Stimulated activated CD8-positive, alpha-beta memory T cell treated with anti-CD3 and anti-CD28 coated beads, Interleukin-7, amount 100 ng/mL, for 1 hour (primary cell): Measurements from ENCODE around the gene SLC16A6.
"Not testable (repeated sequence)": the region's sequence is repeated elsewhere in the genome, so short reads cannot be mapped to it uniquely, and the experiment has no call there.

ENCODE experiments used
- DNase-seq, 2 donors: peaks; one replicate each; pipeline ENCODE4 v3.0.0-alpha.2; 2020; ENCODE audit warnings: low read depth in 2 of 2

Gene SLC16A6, protein sequence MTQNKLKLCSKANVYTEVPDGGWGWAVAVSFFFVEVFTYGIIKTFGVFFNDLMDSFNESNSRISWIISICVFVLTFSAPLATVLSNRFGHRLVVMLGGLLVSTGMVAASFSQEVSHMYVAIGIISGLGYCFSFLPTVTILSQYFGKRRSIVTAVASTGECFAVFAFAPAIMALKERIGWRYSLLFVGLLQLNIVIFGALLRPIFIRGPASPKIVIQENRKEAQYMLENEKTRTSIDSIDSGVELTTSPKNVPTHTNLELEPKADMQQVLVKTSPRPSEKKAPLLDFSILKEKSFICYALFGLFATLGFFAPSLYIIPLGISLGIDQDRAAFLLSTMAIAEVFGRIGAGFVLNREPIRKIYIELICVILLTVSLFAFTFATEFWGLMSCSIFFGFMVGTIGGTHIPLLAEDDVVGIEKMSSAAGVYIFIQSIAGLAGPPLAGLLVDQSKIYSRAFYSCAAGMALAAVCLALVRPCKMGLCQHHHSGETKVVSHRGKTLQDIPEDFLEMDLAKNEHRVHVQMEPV

DNA sequence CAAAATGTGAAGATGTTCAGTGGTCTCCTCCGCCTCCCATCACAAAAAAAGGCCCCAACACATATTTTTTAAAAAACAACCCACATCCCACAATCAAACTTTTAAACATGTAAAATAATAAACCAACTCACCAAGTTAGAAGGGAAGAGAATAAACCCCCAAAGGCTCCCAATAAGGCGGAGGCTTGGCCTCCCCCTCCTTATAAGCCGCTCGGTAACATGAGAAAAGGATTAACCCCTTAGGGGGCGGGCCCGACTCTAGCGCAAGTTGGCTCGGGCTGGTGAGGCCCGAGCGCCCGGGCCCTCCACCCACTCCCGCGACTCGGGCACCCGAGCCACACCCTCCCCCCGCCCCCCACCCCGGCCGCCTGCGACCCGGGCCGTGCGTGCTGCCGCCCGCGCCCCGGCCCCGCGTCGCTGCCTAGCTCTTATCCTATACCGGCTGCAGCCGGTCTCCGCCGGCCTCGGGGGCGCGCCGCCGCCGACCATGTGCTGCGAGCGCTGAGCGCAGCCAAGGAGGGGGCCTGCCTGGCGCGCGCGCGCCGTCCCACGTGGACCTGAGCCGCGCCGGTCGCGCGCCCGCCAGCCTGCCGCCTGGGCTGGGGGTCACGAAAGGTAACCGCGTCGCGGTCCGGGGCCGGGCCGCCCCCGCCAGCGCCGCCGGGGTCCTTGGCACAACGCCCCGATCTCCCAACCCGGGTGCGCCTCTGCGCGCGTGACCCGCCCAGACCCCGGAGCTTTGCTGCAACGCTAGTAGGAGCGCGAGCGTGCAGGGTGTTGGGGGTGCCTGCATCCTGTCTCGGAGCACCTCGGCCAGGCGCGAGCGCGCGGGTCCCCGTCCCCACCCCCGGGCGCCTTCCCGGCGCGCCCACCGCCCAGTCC is at the start of gene SLC16A6, which contains the start of gene ARSG:
Gene SLC16A6, minus strand, starts transcription at position 173 of the 881 bp plus-strand sequence. CDS start 12,807 bp downstream, outside the sequence.
Gene ARSG, plus strand, starts transcription at position 541 of the 881 bp plus-strand sequence. CDS start 15,999 bp downstream, outside the sequence.
- peak; percentile 48 to 58 for DNase-seq

DNA sequence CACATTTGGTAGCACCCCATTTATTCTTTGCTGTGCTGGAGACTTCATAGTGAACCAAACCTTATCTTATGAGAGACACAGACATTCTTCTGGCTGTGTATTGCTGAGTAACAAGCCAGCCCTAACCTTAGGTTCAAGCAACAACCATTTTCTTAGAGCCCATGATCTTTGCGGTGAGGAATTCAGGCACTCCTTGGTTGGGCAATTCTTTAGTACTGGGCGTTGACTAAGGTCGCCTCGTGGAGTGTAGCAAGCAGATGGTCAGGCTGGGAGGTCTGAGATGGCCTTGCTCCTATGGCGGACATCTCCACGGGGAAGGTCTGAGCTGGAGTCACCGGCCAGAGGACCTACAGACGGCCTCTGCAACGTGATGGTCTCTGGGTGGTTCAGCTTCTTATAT is 43.5 kb upstream of the SLC16A6 start:
- DNase-seq: no peak

DNA sequence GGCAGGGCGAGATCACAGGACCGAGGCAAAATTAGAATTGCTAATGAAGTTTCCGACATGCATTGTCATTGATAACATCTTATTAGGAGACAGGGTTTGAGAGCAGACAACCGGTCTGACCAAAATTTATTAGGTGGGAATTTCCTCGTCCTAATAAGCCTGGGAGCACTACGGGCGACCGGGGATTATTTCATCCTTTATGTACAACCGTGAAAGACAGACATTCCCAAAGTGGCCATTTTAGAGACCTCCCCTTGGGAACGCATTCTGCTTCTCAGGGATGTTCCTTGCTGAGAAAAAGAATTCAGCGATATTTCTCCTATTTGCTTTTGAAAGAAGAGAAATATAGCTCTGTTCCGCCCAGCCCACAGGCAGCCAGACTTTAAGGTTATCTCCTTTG is 41.0 kb upstream of the SLC16A6 start:
- not testable (repeated sequence) for DNase-seq

DNA sequence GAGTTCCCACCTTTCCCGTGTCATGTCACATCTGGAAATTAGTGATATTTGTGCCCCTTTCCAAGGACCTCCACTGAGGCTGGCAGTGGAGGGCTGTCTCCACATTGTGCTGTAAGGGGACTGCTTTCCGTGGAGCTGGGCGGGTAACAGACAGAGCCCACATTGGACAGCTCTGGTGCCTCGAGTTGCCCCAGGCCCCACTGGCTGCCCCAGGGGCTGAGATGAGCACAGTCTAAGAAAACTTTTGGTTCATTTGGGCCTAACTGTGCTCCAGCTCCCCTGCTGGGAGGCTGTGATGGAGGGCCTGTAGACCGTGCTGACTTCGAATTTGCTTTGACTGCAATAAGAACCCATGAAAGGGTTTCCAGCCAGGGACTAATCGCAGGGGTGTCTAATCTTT is 38.4 kb upstream of the SLC16A6 start:
- DNase-seq: no peak

DNA sequence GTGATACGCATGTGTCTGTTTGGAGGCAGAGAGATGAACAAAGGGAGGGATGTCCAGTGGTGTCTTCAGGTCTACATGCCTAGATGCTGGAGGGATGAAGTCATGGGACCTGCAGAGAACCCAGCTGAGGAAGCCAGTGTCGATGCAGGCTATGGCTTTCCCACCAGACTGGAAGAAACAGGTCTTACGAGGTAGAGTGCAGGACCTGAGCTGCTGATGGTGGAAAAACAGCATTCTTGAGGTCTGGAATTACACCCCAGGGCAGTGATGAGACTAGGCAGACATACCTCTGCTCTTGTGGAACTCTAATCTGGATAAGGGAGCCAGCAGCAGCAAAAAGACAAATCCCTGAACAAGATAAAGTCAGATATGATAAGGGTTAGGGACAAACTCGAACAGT is 37.7 kb upstream of the SLC16A6 start:
- DNase-seq: no peak

DNA sequence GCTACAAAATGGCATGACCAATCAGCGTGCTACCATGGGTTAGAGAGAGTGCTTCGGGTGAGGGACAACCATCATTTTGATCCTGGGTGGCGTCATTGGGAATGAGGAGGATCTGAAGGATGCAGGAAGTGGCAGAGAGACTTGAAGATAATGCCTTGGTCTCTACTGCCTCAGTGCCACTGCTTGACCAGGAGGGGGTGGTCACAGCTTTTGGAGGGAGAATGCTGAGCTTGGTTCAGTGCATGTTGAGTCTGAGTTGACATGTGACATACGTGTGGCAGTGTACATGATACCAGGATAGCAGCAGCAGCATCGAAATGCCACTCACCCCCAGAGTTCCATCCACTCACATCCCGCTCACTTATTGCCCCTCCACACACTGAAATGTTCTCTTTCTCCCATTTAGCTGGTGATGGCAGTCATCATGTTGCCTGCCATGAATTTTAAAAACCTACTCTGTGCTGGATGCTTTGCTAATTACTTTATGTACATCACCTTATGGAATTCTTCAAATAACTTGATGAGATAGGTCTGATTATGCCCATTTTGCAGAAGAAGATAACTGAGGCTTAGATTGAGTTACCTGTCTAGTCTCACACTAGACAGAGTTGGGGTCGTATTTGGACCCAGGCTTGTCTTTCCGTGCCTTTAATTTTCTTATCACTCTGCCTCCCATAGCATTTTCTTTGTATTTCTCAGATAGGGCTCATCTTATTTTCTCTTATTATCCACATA is 37.1 kb upstream of the SLC16A6 start:
- DNase-seq: no peak

DNA sequence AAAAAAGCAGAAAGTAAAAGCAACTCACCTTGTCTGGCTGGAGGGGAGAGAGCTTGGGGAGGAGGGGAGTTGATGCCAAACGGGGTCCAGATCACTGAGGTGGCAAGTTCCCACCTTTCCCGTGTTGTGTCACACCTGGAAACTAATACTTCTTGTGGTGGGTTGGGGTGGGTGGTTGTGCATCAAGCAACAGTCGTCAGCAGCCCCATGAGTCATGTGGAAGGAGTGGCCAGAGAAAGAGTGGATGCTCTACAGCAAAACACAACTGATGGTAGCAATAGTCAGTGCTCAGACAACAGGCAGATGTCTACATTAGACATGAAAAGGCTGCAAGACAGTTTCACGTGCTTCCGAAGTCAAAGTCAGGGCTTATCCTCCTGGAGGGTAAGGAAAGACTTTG is 35.8 kb upstream of the SLC16A6 start:
- no peak for DNase-seq

DNA sequence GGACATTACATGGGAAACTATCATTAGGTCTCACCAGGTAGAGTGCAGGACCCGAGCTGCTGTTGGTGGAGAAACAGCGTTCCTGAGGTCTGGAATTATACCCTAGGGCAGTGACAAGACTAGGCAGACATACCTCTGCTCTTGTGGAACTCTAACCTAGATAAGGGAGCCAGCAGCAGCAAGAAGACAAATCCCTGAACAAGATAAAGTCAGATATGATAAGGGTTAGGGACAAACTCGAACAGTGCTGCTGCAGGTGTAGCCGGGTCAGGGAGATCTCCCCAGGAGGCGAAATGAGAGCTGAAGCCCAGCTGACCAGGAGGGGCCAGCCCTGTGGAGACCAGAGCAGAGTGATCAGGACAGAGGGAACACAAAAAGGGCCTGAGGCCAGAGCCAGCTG is 35.0 kb upstream of the SLC16A6 start:
- no peak for DNase-seq

DNA sequence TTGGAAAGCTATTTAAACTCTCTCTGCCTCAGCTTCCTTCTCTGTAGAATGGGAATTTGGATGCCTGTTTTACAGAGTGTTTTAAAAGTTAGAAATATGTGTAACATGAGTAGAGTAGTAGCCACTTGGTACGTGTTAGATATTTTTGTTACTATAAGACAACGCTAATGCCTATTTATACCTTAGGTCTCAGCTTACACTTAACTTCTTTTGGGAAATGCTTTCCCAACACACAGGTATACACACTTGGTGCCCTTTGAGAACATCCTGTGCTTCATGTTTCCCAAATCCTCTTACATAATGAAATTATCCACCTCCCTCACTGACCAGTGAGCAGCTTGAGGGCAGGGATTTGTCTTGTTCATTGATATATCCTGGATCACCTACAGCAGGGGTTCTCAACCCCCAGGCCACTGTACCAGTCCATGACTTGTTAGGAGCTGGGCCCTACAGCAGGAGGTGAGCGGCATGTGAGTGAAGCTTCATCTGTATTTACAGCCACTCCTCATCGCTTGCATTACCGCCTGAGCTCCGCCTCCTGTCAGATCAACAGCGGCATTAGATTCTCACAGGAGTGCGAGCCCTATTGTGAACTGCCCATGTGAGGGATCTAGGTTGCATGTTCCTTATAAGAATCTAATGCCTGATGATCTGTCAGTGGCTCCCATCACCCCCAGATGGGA is 33.9 kb upstream of the SLC16A6 start:
- DNase-seq: no peak

DNA sequence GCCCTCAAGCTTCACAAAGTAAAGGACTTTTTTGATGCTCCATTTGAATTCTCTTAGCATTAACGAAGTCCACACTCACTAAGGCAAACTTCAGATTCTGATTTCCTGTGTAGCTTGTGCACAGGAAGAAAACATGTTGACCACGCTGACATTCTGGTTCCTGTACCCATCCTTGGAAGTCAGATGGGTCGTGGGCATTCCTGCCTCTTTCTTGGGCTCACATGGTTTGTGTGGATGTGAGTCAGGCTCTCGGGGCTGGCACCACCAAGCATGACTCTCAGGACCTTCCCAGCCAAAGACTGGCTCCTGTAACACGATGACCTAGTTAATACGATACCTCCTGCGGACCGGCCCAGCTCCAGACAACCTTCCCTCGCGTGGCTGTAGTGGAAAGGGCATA is 33.2 kb upstream of the SLC16A6 start:
- DNase-seq: no peak

DNA sequence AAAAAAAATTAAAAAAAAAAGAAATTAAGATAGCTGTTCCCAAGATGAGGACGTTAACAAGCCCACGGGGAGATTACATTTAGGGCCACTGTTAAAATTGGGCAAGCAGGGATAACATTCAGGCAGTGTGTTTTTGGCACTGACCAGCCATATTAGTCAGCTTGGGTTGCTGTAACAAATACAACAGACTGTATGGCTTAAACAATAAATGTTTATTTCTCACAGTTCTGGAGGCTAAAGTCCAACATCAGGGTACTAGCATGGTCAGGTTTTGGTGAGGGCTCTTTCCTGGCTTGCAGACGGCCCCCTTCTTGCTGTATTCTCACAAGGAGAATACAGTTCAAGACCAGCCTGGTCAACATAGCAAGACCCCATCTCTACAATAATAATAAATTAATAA is 31.7 kb upstream of the SLC16A6 start:
- DNase-seq: no peak

DNA sequence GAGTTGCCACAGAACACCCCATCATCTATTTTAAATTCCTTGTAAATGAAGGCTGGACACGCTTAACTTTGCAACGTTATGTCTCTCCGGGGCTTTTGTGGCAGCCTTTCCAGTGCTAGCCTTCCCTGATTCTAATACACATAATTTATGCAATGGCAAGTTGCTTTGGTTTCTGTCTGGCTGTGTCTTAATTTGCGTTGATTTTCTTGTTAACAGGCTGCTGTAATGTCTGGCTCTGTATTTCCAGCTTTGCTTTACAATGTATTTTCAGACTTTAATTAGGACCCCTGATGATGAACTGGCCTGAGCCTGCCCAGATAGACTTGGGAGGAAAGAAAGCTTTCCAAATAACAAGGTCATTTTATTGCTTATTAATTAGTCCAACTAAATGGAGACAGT is 30.6 kb upstream of the SLC16A6 start:
- no peak for DNase-seq

DNA sequence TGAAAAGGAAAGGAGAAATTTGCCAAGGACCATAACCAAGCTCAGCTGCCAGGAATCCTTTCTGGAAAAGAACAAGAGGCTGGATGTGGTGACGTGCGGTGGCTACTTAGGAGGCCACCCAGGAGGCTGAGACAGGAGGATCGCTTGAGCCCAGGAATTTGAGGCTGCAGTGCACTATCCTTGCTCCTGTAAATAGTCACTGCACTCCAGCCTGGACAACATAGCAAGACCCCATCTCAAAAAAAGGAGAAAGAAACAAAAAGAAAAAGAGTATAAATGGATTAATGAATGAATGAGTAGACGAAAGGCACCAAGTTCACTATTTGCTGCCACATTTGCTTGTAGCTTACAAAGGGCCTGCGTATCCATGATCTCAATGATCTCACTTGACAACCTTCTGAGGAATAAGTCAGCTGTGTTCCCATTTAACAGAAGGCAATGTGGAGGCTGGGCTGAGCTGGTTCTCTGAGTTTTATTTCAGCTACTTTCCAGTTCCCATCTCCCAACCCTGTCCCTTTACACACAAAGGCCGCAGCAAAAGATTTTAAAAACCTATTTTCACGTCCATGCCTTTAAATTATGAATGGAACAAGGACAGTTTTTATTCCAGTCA is 30.1 kb upstream of the SLC16A6 start:
- DNase-seq: no peak

DNA sequence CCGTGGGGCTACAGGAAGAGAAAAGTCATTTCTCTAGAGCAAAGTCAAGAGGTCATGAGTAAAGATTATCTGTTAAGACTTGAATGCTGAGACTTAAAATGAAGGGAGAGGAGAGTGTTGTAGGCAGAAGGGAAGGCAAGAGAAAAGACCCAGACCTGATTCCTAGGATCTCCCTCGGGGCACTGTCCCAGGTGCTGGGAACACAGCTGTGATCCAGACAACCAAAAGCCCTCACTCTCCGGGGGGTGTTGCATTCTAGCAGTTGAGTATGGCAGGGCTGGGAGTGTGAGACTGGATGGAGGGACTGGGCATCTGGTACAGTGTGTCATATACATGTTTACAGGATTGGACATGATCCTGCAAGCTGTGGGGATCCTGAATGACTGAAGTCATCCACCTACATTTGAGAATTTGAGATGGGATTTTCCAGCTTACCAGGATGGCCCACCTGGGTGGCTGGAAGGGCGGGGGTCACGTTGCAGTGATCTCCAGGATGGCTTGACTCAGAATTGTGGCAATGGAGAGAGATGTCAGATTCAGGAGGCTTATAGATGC is 29.5 kb upstream of the SLC16A6 start:
- no peak for DNase-seq

DNA sequence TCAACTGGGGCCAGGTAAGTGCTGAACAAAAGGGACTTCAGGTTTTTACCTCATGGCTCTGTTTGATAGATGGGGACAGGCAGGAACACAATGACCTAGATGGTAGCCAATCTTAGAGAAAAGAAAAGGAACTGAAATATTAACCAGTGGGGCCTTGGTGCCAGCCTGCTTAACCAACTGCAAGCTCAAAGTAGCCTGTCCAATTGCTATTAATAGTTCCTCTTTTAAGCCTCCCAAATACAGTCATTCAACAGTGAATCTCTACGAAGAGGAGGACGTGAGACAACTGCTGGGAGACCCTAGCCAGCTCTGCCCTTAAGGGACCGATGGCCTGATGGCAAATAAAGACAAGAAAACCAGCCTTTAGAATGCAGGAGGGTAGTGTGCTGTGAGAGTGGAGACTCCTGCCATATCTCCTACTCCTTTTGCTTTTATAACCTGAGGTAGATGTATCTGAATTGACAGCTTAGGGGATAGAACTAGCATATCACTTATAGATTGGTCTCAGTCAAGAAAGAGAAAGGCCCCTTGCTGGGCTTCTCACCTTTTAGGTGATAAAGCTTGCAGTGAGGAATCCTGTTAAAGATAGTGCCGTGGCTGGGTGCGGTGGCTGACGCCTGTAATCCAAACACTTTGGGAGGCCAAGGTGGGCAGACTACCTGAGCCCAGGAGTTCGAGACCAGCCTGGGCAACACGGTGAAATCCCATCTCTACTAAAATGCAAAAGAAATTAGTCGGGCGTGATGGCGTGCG is 28.7 kb upstream of the SLC16A6 start:
- no peak for DNase-seq

DNA sequence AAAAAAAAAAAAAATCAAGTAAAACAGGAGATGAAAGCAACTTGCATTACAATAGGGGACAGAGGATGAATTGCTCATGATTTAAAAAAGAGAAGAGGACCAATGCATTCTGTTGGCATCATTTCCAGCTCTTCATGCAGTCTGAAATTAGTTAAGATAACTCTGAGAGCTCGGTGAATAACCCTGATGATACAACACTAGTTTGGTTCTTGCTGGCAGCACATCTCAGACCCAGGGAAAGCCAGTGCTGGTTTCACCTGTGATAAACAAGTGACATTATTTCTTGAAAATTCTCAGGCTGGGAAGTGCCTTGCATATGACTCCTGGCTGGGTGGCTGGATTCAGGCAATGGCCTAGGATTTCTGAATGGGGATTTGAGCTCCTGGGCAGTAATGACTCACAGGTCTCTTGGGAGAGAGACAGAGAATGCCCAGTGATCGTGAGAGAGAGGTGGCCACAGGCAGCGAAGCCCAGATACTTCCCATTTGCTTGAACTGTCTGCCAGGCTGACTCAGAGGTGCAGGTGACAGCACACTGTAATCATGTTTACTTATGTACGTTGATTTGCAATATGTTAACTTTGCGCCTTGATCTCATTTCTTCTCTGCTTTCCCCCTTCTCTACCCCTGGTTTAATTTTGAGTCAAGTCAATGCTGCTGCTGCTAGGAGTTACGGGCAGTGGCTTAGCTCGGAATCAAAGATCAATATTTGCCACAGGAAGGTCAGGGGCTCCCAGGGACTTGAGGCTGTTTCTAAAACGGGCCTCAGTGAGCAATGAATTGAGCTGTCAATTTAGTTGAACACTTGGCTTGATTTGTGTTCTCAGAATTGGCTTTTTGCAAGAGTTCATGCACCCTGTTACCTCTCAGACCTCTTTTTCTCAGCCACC is 27.4 kb upstream of the SLC16A6 start:
- no peak for DNase-seq

DNA sequence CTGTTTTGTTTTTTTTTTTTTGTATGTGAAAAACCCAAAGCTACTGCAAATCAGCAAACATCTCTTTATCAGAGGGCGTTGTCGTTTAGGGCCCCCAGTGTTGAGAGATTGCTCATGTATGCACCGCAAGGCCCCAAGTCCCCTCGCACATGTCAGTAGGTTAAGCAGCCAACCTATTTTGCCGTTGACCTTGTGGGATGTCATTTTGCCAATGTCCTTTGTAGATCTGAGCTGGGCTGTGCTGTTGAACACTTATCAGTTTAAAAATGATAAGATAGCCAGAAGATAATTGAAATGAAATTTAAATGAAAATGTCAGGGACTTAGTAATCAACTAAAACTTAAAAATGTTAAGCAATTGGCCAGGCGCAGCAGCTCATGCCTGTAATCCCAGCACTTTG is 26.5 kb upstream of the SLC16A6 start:
- DNase-seq: no peak

DNA sequence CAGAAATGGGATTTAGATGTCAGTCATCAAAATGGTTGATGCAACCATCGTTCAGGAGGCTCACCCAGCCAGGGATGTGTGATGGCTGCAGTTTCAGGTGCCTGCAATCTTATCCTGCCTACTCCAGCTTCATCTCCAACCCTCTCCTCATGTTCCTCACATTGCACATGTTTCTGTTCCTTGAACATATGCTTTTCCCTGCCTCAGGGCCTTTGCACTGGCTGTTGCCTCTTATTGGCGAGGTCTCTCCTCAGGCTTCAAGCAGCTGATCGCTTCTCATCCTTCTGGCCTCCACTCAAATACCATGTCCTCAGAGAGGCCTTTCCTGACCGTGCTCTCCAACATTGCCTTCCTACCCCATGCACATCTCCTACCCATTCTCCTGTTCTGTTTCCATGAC is 25.0 kb upstream of the SLC16A6 start:
- DNase-seq: no peak
